Cardiac muscle cell (in vitro differentiated cells and primary cell): ENCODE results near the gene GLYR1. TPM values are rescaled to one million over a fixed set of nuclear protein-coding genes. Genes with fewer than 3 reads are reported as not detected.

Source experiments
- DNase-seq, 2 donors: peaks; one replicate each; pipeline versions ENCODE4 v3.0.0 to v3.0.0-alpha.2; 2010 to 2017; ENCODE audit warnings: low read depth in 1 of 2, low spot score in 1 of 2
- H3K27ac ChIP-seq: fragments of 200-600 bp; sonication (generic); 2 replicates; pipeline ENCODE4 v1.5.1; 2016
- H3K27me3 ChIP-seq: fragments of 200-600 bp; sonication (generic); 2 replicates; pipeline ENCODE4 v1.6.0; 2016; ENCODE audit warnings: control low read depth
- H3K36me3 ChIP-seq: fragments of 200-600 bp; sonication (generic); 2 replicates; pipeline ENCODE4 v1.5.1; 2016; ENCODE audit warnings: control low read depth
- H3K4me1 ChIP-seq: fragments of 200-600 bp; sonication (generic); 2 replicates; pipeline ENCODE4 v1.8.1; 2017; ENCODE audit warnings: low read depth, mild to moderate bottlenecking, mixed run types
- H3K4me3 ChIP-seq: fragments of 200-600 bp; sonication (generic); 2 replicates; pipeline ENCODE4 v1.5.1; 2016; ENCODE audit warnings: mild to moderate bottlenecking
- H3K9me3 ChIP-seq: fragments of 200-600 bp; sonication (generic); 2 replicates; pipeline ENCODE4 v1.5.1; 2017; ENCODE audit warnings: low read depth, mild to moderate bottlenecking, control low read depth
- CTCF ChIP-seq: IDR thresholded peaks from 2 replicates; pipeline ENCODE4 v1.5.1; 2012; ENCODE audit warnings: low read depth, mild to moderate bottlenecking, low read length
- polyA plus RNA-seq: library from polyadenylated mRNA; unstranded; fragments of >200 nt; fragmentation: Nextera tagmentation; extraction: Ambion mirVana; gene quantifications from 2 replicates; pipeline ENCODE4 v1.2.1, GENCODE V29; 2016
- total RNA-seq: library from RNA; depleted of rRNA; stranded (reverse); fragments of >200 nt; gene quantifications from 2 replicates; pipeline ENCODE4 v1.2.3, GENCODE V29; 2016

The GLYR1 gene
- total and polyA plus RNA-seq, 2 experiments from 2014 or later = 38.0 to 65.5 TPM

GRCh38 chr16:4796982-4797804 is 49.9 kb downstream of the GLYR1 start:
- peaks cover 11% of the 10 kb centered on the region for H3K36me3 ChIP-seq
- H3K9me3 ChIP-seq = no peaks in the 10 kb centered on the region
- no peak overlapping the region for H3K27ac ChIP-seq
- TF ChIP-seq CTCF = no peak
- no peak for DNase-seq
- H3K4me1 ChIP-seq = peaks cover 6% of the 10 kb centered on the region
- no peak overlapping the region for H3K4me3 ChIP-seq
- H3K27me3 ChIP-seq = no peaks in the 10 kb centered on the region

GRCh38 chr16:4795828-4796572 is 51.1 kb downstream of the GLYR1 start:
- no peak overlapping the region for H3K4me3 ChIP-seq
- no peaks in the 10 kb centered on the region for H3K27me3 ChIP-seq
- no peak overlapping the region for H3K27ac ChIP-seq

GRCh38 chr16:4795181-4795827 is 51.8 kb downstream of the GLYR1 start, which contains the start of gene SMIM22:
Gene SMIM22, plus strand, starts transcription at chr16:4795369. Its CDS starts 366 bp downstream, at chr16:4795735.
- H3K4me1 ChIP-seq = no peaks in the 10 kb centered on the region

More at GRCh38 chr16:4795828-4796572, 51.1 kb downstream of the GLYR1 start:
- H3K4me1 ChIP-seq = peaks cover under 1% of the 10 kb centered on the region
- H3K9me3 ChIP-seq = no peaks in the 10 kb centered on the region
- H3K36me3 ChIP-seq = peaks cover 11% of the 10 kb centered on the region
- TF ChIP-seq CTCF = no peak
- DNase-seq = no peak

GRCh38 chr16:4792951-4793513 is 54.1 kb downstream of the GLYR1 start:
- Histone ChIP-seq H3K9me3 (no peaks in the 10 kb centered on the region), H3K27ac (no peak overlapping the region), H3K27me3 (no peaks in the 10 kb centered on the region), H3K4me1 (peaks cover 10% of the 10 kb centered on the region), H3K36me3 (no peaks in the 10 kb centered on the region), H3K4me3 (no peak overlapping the region)
- no peak for DNase-seq
- TF ChIP-seq CTCF = no peak

More at GRCh38 chr16:4795181-4795827, 51.8 kb downstream of the GLYR1 start, which contains the start of gene SMIM22:
- TF ChIP-seq CTCF = no peak
- H3K27ac ChIP-seq = no peak within 1 kb of the TSS
- H3K36me3 ChIP-seq = peaks cover 11% of the 10 kb centered on the region
- H3K9me3 ChIP-seq = no peaks in the 10 kb centered on the region
- DNase-seq = no peak
- no peaks in the 10 kb centered on the region for H3K27me3 ChIP-seq
- no peak within 1 kb of the TSS for H3K4me3 ChIP-seq

GRCh38 chr16:4790871-4791270 is 56.2 kb downstream of the GLYR1 start:
- Histone ChIP-seq H3K4me3 (no peak overlapping the region), H3K4me1 (peaks cover 16% of the 10 kb centered on the region), H3K9me3 (no peaks in the 10 kb centered on the region), H3K27me3 (no peaks in the 10 kb centered on the region), H3K27ac (no peak overlapping the region), H3K36me3 (no peaks in the 10 kb centered on the region)
- no peak for DNase-seq
- no peak for TF ChIP-seq CTCF
